A673 (cell line): Measurements from ENCODE around the gene RPL15. TPM values are rescaled to one million over a fixed set of nuclear protein-coding genes. Genes with fewer than 3 reads are reported as not detected.

Experiments
- BruUV-seq: library from RNA; stranded (reverse); fragments of 400-500 nt; replicated peaks from 2 replicates; lab custom pipeline; 2021; lab: Mats Ljungman, UMichigan
- CTCF ChIA-PET: fragments of 300-600 bp; sonication (Branson Sonifier 250); formaldehyde crosslinking; loops from one replicate; lab custom pipeline; 2022; ENCODE audit warnings: antibody characterized with exemption; lab: Charles Lee
- POLR2A ChIA-PET: fragments of 300-600 bp; sonication (Branson Sonifier 250); formaldehyde crosslinking; loops from one replicate; lab custom pipeline; 2022; ENCODE audit warnings: antibody characterized with exemption; ENCODE audit not compliant: low non-redundant PET; lab: Charles Lee
- DNase-seq: peaks from one replicate; pipeline ENCODE4 v3.0.0-alpha.2; 2015; ENCODE audit warnings: low spot score
- H3K27ac ChIP-seq: fragments of 200-600 bp; sonication (generic); 2 replicates; pipeline ENCODE4 v1.5.1; 2016; ENCODE audit warnings: mixed run types, low read depth, mild to moderate bottlenecking, mixed read lengths, antibody characterized with exemption, low read length; ENCODE audit not compliant: poor library complexity, severe bottlenecking
- H3K27me3 ChIP-seq: fragments of 200-600 bp; sonication (generic); replicated peaks from 2 replicates; pipeline ENCODE4 v1.6.1; 2017; ENCODE audit warnings: mixed run types, low read depth, mild to moderate bottlenecking, mixed read lengths, antibody characterized with exemption, low read length; ENCODE audit not compliant: insufficient read depth, poor library complexity
- H3K36me3 ChIP-seq: fragments of 200-600 bp; sonication (generic); 2 replicates; pipeline ENCODE4 v1.6.1; 2016; ENCODE audit warnings: mixed run types, mild to moderate bottlenecking, mixed read lengths, antibody characterized with exemption, low read length; ENCODE audit not compliant: insufficient read depth, poor library complexity, severe bottlenecking
- H3K4me1 ChIP-seq: fragments of 200-600 bp; sonication (generic); 2 replicates; pipeline ENCODE4 v1.6.1; 2017; ENCODE audit warnings: mixed run types, mild to moderate bottlenecking, mixed read lengths, antibody characterized with exemption, low read length; ENCODE audit not compliant: insufficient read depth, poor library complexity, severe bottlenecking
- H3K4me3 ChIP-seq: fragments of 200-600 bp; sonication (generic); 2 replicates; pipeline ENCODE4 v1.5.1; 2016; ENCODE audit warnings: low read depth, mixed run types, mild to moderate bottlenecking, mixed read lengths, low read length; ENCODE audit not compliant: poor library complexity, severe bottlenecking
- H3K9me3 ChIP-seq: fragments of 200-600 bp; sonication (generic); 2 replicates; pipeline ENCODE4 v1.6.1; 2016; ENCODE audit warnings: mixed run types, low read depth, mild to moderate bottlenecking, mixed read lengths, antibody characterized with exemption, low read length; ENCODE audit not compliant: poor library complexity, severe bottlenecking
- CTCF ChIP-seq: fragments of 300-800, 200-600 bp; sonication (generic); conservative IDR thresholded peaks from 2 replicates; pipeline ENCODE4 v1.5.1; 2017; ENCODE audit warnings: low read depth, mild to moderate bottlenecking, antibody characterized with exemption, low read length, moderate library complexity, mixed read lengths
- EZH2 ChIP-seq: fragments of 200-600 bp; sonication (generic); IDR thresholded peaks from 2 replicates; pipeline ENCODE4 v1.6.1; 2017; ENCODE audit warnings: borderline replicate concordance, low read depth, mild to moderate bottlenecking, mixed read lengths, antibody characterized with exemption, low read length; ENCODE audit not compliant: poor library complexity, severe bottlenecking
- intact Hi-C: fragments of 100-400 bp; cut with micrococcal nuclease; formaldehyde crosslinking; loops from one replicate; pipeline ENCODE4 v1.10.0; 2022; ENCODE audit not compliant: unreplicated experiment
- total RNA-seq: library from RNA; stranded (reverse); gene quantifications from 2 replicates; pipeline ENCODE4 v1.2.3, GENCODE V29; 2021

Gene RPL15
- total RNA-seq, 1 experiment from 2014 or later: 1,939 TPM

- intact Hi-C loops: no loop called here
- no TSS peak for BruUV-seq
Observed at GRCh38 chr3:23938688-23939087, 21.8 kb downstream of the RPL15 start.

GRCh38 chr3:23940775-23941174 is 23.8 kb downstream of the RPL15 start:
- H3K36me3 ChIP-seq: no peaks in the 10 kb centered on the region
- no peak overlapping the region for H3K27ac ChIP-seq
- POLR2A ChIA-PET: no interaction called here
- H3K9me3 ChIP-seq: no peaks in the 10 kb centered on the region
- BruUV-seq: no TSS peak
- TF ChIP-seq CTCF (no peak), EZH2 (no peak)
- H3K27me3 ChIP-seq: no peaks in the 10 kb centered on the region
- intact Hi-C loops: no loop called here
- H3K4me3 ChIP-seq: no peak overlapping the region
- DNase-seq: no peak
- CTCF ChIA-PET: no interaction called here
- no peaks in the 10 kb centered on the region for H3K4me1 ChIP-seq

More at GRCh38 chr3:23938688-23939087, 21.8 kb downstream of the RPL15 start:
- Histone ChIP-seq H3K4me3 (no peak overlapping the region), H3K9me3 (no peaks in the 10 kb centered on the region), H3K27ac (no peak overlapping the region), H3K4me1 (no peaks in the 10 kb centered on the region), H3K36me3 (no peaks in the 10 kb centered on the region), H3K27me3 (no peaks in the 10 kb centered on the region)
- CTCF ChIA-PET: no interaction called here
- POLR2A ChIA-PET: no interaction called here
- peak; percentile 38 for DNase-seq
- TF ChIP-seq CTCF (no peak), EZH2 (no peak)

- TF ChIP-seq EZH2: no peak
- TF ChIP-seq CTCF: no peak
- DNase-seq: no peak
- no peaks in the 10 kb centered on the region for H3K27me3 ChIP-seq
- no peak overlapping the region for H3K27ac ChIP-seq
- POLR2A ChIA-PET: no interaction called here
- no TSS peak for BruUV-seq
- no peak overlapping the region for H3K4me3 ChIP-seq
- intact Hi-C loops: no loop called here
- H3K9me3 ChIP-seq: no peaks in the 10 kb centered on the region
- H3K36me3 ChIP-seq: no peaks in the 10 kb centered on the region
- H3K4me1 ChIP-seq: peaks cover 1% of the 10 kb centered on the region
- CTCF ChIA-PET: no interaction called here
Observed at GRCh38 chr3:23941440-23941839, 24.5 kb downstream of the RPL15 start.
